NCI-H69 (cell line): Measurements from ENCODE around the gene MBNL1.

Experiments
- DNase-seq: peaks from one replicate; lab custom pipeline; 2025; lab: John Stamatoyannopoulos, UW

MBNL1 gene

GRCh38 chr3:152268555-152269055, at the start of gene MBNL1:
MBNL1 (plus strand) TSS chr3:152268929; CDS start chr3:152300194, 31,265 bp downstream.
- peak; percentile 87 for DNase-seq

- no peak for DNase-seq
Measured at GRCh38 chr3:152219216-152219615, 49.5 kb upstream of the MBNL1 start.

GRCh38 chr3:152219769-152220255, 48.9 kb upstream of the MBNL1 start:
- DNase-seq, result no peak

GRCh38 chr3:152222327-152222726, 46.4 kb upstream of the MBNL1 start:
- no peak for DNase-seq

- DNase-seq, result no peak
Measured at GRCh38 chr3:152225201-152225600, 43.5 kb upstream of the MBNL1 start.

GRCh38 chr3:152226176-152226575, 42.6 kb upstream of the MBNL1 start:
- no peak for DNase-seq

GRCh38 chr3:152227027-152227426, 41.7 kb upstream of the MBNL1 start:
- no peak for DNase-seq

- no peak for DNase-seq
Measured at GRCh38 chr3:152229692-152230091, 39.0 kb upstream of the MBNL1 start.

- DNase-seq, result no peak
Measured at GRCh38 chr3:152230370-152230769, 38.4 kb upstream of the MBNL1 start.

GRCh38 chr3:152232001-152232400, 36.7 kb upstream of the MBNL1 start:
- peak; percentile 34 for DNase-seq

GRCh38 chr3:152232679-152233078, 36.0 kb upstream of the MBNL1 start:
- DNase-seq, result peak; percentile 58

- DNase-seq, result peak; percentile 1
Measured at GRCh38 chr3:152234657-152235375, 33.9 kb upstream of the MBNL1 start.

- no peak for DNase-seq
Measured at GRCh38 chr3:152235709-152236298, 32.9 kb upstream of the MBNL1 start.

- DNase-seq, result no peak
Measured at GRCh38 chr3:152236716-152237115, 32.0 kb upstream of the MBNL1 start.

- no peak for DNase-seq
Measured at GRCh38 chr3:152241142-152242017, 27.3 kb upstream of the MBNL1 start.

- no peak for DNase-seq
Measured at GRCh38 chr3:152243301-152243711, 25.4 kb upstream of the MBNL1 start.

- peak; percentile 60 for DNase-seq
Measured at GRCh38 chr3:152243721-152244516, 24.8 kb upstream of the MBNL1 start.

- DNase-seq, result no peak
Measured at GRCh38 chr3:152244517-152244888, 24.2 kb upstream of the MBNL1 start.

GRCh38 chr3:152245498-152246170, 23.1 kb upstream of the MBNL1 start:
- DNase-seq, result no peak

GRCh38 chr3:152251916-152252315, 16.8 kb upstream of the MBNL1 start:
- no peak for DNase-seq

GRCh38 chr3:152252755-152253154, 16.0 kb upstream of the MBNL1 start:
- DNase-seq, result no peak
